T-helper 22 cell (primary cell): ENCODE results near the gene LSM10.

Source experiments
- DNase-seq: peaks from one replicate; pipeline ENCODE4 v3.0.0-alpha.2; 2020; ENCODE audit warnings: low read depth

LSM10 gene

DNA sequence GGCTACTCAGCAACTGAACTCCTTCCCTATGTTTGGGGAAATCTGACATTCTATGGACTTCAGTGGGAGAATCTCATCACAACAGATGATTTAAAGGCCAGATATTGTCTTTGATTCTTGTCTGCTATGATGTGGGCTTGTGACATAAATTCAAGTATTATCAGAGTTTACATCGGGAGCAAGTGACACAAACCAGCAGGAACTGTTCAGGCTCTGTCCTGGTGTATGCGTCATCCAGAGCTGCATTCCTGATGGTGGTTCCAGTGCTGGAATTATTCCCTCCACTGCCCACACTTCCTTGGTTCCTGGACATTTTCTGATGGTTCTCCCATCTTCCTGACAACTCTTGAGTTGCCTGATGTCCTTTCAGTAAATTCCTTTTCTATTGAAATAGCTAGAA lies 10.8 kb upstream of the LSM10 start:
- no peak for DNase-seq

GRCh38 chr1:36406440-36406839 lies 8.7 kb upstream of the LSM10 start:
- no peak for DNase-seq

GRCh38 chr1:36402504-36402890 lies 4.8 kb upstream of the LSM10 start:
- DNase-seq: no peak

DNA sequence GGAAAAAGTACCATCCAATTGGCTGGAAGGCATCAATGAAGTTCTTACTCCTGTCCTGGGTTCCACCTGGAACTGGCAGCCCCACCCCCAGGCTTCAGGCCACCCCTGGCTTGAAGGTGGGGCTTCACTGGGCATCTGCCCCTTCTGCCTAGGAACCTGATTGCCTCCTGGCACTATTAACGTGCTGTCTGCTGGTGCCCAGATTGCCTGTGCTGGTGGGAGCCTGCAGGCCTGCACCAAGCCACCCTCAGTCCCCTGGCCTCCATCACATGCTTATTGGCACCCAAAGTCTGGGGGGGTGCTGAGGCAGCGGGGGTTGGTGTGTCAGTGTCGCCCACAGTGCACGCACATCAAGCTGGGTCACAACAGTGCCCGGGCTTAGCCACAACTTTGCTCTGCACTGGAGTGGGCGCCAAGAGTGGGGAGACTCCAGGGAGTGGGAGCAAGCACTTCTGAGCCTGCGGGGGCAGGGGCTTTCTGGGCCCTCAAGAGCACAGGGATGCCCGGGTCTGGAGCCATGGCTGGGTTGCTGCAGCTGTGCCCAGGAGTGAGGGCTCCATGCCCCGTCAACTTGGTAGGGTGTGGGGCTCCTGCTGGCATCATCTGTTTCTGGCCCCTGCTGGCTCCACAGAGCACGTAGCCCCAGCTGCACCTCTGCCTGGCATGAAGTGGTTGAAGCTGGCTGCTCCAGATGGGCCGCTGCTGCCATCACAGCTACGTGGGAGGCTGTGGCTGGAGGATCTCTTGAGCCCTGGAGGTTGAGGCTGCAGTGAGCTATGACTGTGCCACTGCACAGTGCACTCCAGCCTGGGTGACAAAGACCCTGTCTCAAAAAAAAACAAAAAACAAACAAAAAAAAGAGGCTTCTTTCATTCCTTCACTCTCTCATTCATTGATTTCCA lies 4.1 kb upstream of the LSM10 start:
- no peak for DNase-seq

DNA sequence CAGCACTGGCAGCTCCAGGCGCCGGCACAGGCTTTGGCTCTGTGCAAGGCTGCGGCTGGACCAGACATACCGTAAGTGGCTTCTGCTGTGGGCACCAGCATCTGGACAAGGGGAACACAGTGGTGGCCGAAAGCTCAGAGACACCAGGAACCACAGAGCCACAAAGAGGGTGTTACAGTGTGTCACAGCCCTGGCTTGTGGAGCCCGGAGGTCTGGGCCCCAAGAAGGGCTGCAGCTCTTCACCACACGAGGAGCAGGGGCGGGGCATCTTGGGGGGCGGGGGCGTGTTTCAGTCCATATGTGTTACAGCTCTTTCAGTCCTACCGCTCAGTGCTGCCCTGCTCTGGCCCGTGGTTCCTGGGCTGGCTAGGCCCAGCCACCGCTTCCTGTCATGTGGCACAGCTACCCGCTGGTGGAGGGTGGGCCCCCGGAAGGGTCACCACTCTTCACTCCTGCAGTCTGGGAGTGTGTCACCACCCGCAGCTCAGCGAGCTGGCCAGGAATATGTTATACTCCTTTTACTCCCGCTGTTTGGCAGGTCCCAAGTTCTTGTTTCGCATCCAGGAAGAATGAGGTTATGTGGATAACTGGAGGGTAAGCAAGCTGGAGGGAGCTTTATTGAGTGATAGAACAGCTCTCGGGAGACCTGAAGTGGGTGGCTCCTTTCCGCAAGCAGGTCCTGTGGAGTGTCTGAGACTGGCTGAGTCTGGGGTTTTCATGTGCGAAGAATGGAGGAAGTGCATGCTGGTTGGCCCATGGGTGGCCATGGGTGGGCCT lies 3.3 kb upstream of the LSM10 start:
- no peak for DNase-seq

DNA sequence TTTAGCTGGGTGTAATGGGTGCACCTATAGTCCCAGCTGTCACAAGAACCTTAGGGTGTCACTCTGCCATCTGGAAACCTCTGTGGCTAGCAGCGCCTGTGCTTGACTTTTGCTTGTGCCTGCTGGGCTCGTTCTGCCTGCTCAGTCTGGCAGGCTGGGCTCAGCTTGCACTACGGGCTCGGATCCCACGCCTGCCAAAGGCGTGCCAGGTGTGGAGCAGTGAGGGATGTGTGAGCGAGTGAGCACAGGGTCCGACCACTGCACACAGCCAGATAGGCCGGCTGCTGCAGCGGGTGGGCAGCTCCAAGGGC lies 2.8 kb upstream of the LSM10 start:
- no peak for DNase-seq

GRCh38 chr1:36398370-36398977 lies 766 bp upstream of the LSM10 start:
- DNase-seq: no peak

DNA sequence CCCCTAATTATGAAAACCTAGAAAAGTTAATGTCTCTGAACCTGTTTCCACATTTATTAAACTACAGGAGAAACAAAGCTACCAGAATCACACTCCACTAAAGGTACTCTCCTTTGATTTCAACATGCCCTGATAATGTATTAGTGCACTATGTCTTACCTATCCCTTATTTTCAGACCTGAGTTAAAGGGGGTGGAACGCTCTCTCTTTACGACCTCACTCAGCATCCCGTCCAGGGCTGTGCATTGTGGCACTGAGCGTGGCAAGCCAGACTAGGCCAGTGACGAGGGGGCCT lies 678 bp downstream of the LSM10 start:
- DNase-seq: no peak

GRCh38 chr1:36396359-36396758 lies 1.3 kb downstream of the LSM10 start:
- no peak for DNase-seq

- DNase-seq: no peak
These were observed 4.0 kb downstream of the LSM10 start for GRCh38 chr1:36393686-36394085.

- DNase-seq: no peak
These were observed 4.9 kb downstream of the LSM10 start for GRCh38 chr1:36392836-36393235.

DNA sequence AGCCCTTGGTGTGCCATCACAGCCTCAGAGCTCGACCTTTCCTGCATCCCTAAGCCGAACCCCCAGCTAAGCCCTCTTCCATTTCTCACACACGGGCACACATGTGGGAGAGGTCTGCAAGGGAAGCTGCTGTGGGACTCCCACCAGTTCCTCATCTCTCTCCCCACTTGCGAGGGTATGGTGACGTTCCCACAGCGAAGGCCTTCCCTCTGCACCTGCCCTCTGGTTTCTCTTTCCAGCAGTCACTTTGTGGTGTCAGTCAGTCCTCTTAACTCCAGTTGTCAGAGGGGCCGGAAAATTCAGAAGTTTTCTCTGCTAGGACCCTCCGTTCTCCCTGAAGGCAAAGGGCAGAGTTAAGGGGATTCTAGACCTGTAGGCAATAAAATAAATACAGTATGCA lies 6.4 kb downstream of the LSM10 start:
- DNase-seq: no peak

DNA sequence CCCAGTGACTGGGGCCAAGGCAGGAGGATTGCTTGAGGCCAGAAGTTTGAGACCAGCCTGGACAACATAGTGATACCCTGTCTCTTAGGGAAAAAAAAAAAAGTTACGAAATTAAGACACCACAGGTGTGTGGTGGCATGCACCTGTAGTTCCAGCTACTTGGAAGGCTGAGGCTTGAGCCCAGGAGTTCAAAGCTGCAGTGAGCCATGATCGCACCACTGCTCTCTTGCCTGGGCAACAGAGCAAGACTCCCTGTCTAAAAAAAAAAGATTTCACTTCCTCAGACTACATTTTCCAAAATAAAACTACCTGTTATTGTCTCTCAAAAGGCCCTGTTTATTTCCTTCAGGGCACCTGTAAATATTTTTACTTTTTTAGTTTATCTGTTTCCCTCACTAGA lies 7.3 kb downstream of the LSM10 start:
- no peak for DNase-seq

GRCh38 chr1:36389999-36390398 lies 7.7 kb downstream of the LSM10 start:
- DNase-seq: no peak

DNA sequence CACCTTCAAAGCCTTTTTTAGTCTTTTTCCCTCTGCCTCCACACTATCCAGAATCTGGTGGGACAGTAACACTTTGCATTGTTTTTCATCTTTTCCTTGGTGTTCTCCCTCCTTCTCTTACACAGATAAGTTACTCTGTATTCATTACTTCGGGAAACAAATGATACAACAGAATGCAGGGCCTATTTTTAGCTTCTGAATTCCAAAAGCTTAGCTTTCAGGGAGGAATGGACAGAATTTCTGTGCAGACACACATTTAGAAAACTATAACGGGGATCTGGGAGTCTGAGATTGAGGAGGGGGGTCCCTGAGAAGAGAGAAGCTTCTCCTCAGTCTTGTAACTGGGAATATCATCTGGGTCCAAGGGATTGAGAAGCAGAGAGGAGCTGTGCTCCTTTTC lies 8.4 kb downstream of the LSM10 start:
- no peak for DNase-seq

DNA sequence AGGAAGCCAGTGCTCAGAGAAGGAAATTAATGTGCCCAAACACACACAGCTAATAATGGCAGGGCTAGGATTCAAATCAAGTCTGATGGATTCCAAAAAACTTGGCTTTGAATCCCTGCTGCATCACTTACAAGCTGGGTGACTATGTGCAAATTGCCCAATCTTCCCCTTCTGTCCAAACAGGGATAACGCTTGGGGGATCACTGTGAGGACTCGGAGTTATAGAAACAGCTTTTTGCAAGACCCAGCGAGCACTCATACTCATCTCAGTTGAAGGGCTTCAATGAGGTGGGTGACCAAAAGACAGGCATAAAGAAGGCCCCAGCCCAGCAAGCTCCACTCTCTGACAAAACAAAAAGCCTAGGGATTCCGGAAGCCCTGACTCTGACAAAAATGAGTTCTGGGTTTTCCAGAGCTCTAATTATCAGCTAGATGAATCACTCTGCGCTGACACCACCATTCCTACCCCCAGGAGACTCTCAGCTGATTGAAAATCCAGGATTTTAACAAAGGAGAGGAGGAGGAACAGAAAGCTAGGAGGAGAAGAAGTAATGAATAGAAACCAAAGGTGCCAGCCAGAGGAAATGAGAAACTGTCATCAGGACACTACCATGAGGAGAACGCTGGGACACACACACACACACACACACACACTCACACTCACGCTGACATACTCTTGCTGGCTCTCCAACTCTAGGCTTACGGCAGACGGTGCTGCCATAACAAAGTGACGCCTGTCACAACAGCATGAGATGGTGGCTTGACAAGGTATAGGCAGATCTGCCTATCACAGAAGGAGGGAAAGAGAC lies 10.4 kb downstream of the LSM10 start:
- no peak for DNase-seq

- DNase-seq: peak; percentile 90
These were observed 11.2 kb downstream of the LSM10 start for GRCh38 chr1:36386265-36387140.

DNA sequence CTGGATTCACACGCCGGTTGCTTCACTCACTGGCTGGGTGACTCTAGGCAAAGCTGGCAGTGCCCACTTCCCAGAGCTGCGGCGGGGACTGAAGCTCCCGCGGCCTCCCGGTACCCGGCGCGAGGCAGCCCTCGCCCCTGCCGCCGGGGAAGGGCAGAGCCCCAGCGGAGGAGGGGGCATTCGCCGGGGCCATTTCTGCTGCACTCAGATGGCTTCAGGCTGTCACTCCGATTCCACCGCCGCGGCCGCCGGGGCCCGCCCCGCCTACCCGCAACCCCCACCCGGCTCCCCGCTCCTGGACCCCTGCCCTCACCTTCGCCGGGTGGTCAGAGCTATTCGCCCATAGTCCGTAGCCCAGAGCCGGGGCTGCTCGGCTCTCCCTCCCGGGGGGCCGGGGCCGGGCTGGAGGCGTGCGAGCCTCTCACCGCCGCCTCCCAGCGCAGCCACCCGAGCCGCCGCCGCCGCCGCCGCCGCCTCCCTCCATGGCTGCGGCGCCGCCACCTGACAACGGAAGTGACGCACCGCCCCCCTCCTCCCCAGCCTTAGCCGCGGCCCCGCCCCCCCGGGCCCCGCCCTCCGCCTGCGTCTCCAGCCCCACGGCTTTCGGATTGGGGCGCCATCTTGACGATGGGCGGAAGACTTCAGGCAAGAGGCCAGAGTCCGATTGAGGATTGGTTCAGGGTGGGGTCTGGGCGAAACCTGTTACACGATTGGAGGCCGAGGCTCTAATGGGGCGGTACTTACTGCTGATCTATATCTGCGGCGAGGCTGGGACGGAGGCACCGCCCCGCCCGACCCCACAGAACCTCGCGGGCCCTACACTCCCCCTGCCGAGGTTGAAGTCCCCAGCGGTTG lies 12.1 kb downstream of the LSM10 start, which contains the start of gene STK40:
Gene STK40 (minus strand): TSS at position 515 of the 855 bp plus-strand sequence. CDS start 24,592 bp downstream, outside the sequence.
- peak; percentile 98 for DNase-seq

DNA sequence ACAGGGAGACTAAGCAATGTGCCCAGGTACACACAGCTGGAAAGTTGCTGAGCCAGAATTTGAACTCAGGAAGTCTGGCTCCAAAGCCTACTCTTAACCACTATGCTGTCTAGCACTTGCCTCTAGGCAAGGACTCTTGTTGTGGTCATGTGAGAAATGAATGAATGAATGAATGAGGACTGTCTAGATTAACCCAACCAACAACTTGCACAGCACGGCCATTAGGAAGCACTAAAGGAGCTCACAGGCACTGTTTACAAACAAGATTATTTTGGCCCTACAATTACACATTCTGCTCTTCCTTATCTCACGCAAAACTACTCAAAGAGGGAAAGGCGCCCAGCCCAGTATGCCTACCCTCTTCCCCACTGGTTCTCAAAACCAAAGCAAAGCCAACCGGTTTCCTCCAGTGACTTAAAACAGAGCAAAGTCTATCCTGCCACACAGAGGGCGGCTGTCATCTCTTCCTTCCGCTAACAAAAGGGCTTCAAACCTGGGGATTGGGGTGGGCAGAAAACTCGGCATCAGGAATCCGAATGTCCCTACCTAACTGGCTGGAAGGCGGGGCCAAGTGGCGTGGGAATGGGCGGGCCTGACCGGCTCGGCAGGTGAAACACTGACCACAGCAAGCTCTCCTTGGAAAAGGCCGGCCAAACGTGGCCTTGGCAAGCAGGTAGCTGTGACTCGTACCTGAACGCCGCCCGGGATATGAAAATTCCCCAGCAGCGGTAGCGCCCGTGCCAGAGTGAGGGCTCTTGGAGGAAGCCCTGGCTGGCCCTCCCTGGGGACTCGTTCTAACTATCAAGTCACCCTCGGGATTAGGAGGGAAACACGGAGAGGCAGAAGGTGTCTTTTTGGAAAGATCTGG lies 12.9 kb downstream of the LSM10 start:
- peak; percentile 28 for DNase-seq
